Lower lobe of right lung (tissue), 2 donors: ENCODE data around the gene SH3RF3. TPM values are rescaled to one million over a fixed set of nuclear protein-coding genes. Genes with fewer than 3 reads are reported as not detected.

ENCODE experiments used
- ATAC-seq, 2 donors: fragments of 200-7000 bp; cut with Tn5 transposase; one replicate each; pipeline ENCODE4 v1.9.1; 2020 to 2022; ENCODE audit warnings: mild to moderate bottlenecking in 2 of 2, moderate library complexity in 2 of 2
- DNase-seq: peaks from one replicate; pipeline ENCODE4 v3.0.0-alpha.2; 2020
- H3K27ac ChIP-seq: fragments of 200-600 bp; one replicate; pipeline ENCODE4 v1.8.0; 2022
- H3K27me3 ChIP-seq: fragments of 200-600 bp; one replicate; pipeline ENCODE4 v1.8.0; 2022; ENCODE audit warnings: low read depth
- H3K36me3 ChIP-seq: fragments of 200-600 bp; one replicate; pipeline ENCODE4 v1.8.0; 2022; ENCODE audit warnings: mild to moderate bottlenecking
- H3K4me1 ChIP-seq: fragments of 200-600 bp; one replicate; pipeline ENCODE4 v1.8.0; 2022
- H3K4me3 ChIP-seq: fragments of 200-600 bp; one replicate; pipeline ENCODE4 v1.8.0; 2022; ENCODE audit warnings: mild to moderate bottlenecking
- H3K9me3 ChIP-seq: fragments of 200-600 bp; one replicate; pipeline ENCODE4 v1.8.0; 2022
- intact Hi-C: fragments of 100-400 bp; cut with DNase I; formaldehyde crosslinking; loops from one replicate; pipeline ENCODE4 v1.11.0; 2022
- total RNA-seq: library from RNA; stranded (reverse); fragmentation: NEBNext Ultra II Directional; extraction: Animal tissue kit (Norgen Biotek cat#: 25700); gene quantifications from one replicate; pipeline ENCODE4 v1.2.1, GENCODE V29; 2021
- TF ChIP-seq, protein P1 (sequence below): fragments of 200-600 bp; IDR thresholded peaks from one replicate; pipeline ENCODE4 v1.8.0; 2022; ENCODE audit warnings: antibody characterized with exemption, mild to moderate bottlenecking
- donor health status: DM: no; HTN: yes; CAD: no; lungs with severe emphysema.

Gene SH3RF3
- total RNA-seq, 1 donor from 2014 or later, result 5.7 TPM

DNA sequence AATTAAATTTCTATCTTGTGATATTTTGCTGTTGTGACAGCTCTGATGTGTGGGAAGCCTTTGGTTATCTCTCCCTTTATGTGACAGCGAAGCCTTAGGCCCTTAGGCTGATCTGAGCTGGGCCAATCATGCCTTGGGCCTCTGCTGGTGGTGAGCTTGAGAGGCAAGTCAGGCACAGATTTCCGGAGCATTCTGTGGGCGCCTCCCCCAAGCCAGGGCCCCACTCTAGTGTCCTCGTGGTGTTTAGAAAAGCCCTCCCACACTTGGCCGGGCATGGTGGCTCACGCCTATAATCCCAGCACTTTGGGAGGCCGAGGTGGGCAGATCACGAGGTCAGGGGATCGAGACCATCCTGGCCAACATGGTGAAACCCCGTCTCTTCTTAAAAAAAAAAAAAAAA lies 239.8 kb downstream of the SH3RF3 start:
- peaks cover 6% of the 10 kb centered on the region for H3K36me3 ChIP-seq
- ATAC-seq (no peak), DNase-seq (no peak)
- no peak overlapping the region for H3K4me3 ChIP-seq
- H3K9me3 ChIP-seq, result no peaks in the 10 kb centered on the region
- intact Hi-C loops, result no loop called here
- no peaks in the 10 kb centered on the region for H3K27me3 ChIP-seq
- H3K4me1 ChIP-seq, result no peaks in the 10 kb centered on the region
- TF ChIP-seq, protein P1, sequence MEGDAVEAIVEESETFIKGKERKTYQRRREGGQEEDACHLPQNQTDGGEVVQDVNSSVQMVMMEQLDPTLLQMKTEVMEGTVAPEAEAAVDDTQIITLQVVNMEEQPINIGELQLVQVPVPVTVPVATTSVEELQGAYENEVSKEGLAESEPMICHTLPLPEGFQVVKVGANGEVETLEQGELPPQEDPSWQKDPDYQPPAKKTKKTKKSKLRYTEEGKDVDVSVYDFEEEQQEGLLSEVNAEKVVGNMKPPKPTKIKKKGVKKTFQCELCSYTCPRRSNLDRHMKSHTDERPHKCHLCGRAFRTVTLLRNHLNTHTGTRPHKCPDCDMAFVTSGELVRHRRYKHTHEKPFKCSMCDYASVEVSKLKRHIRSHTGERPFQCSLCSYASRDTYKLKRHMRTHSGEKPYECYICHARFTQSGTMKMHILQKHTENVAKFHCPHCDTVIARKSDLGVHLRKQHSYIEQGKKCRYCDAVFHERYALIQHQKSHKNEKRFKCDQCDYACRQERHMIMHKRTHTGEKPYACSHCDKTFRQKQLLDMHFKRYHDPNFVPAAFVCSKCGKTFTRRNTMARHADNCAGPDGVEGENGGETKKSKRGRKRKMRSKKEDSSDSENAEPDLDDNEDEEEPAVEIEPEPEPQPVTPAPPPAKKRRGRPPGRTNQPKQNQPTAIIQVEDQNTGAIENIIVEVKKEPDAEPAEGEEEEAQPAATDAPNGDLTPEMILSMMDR, result no peak
- H3K27ac ChIP-seq, result no peak overlapping the region

DNA sequence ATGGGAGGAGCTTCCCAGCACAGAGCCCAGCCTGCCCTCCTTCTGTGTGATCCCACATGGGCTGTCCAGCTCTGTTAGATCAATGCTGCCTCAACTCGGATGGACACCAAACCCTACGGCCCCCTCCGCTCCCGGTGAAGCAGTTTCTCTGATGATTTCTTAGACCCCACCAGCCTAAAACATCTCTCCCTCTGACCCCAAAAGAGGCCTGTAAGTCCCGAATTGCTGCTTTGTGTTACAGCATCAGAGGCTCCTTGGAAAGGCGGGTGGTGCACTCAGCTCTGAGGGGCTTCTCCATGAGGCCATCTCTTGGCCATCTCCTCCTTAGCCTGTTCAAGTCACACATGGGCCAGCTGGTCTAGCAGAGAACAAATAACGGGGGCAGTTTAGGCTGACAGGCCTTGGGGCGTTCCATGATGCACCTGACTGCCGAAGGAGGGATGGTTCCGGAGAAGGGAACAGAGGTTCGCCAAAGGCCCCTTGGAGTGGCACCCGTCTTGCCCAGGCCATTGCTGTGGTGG lies 240.7 kb downstream of the SH3RF3 start:
- H3K4me1 ChIP-seq, result no peaks in the 10 kb centered on the region
- no peaks in the 10 kb centered on the region for H3K9me3 ChIP-seq
- no peak overlapping the region for H3K4me3 ChIP-seq
- peaks cover 6% of the 10 kb centered on the region for H3K36me3 ChIP-seq
- intact Hi-C loops, result no loop called here
- no peaks in the 10 kb centered on the region for H3K27me3 ChIP-seq
- DNase-seq, result no peak
- no peak for ATAC-seq
- TF ChIP-seq, protein P1, result no peak
- H3K27ac ChIP-seq, result no peak overlapping the region

DNA sequence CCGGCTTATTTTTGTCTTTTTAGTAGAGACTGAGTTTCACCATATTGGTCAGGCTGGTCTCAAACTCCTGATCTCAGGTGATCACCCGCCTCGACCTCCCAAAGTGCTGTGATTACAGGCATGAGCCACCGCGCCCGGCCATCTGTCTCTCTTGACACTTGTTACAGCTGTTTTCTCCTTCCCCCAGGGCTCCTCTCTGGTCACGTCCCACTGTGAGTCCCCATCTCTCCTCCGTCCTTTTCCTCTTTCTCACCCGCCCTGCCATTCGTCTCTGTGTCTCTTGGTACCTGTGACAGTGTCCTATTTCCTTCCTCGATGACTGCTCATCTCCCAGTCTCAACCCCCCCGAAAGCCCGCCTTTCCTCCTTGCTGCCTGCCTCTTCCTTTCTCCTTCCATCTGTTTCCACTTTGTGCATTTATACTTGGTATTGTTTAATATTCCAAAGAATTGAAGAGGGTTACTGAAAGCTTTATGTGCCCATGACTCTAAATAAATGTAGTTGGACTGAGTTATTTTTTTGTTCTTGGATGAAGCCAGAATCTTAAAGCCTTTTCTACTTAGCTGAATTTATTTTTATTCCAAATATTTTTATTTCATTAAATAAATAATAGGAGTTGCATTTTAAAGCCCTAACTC lies 241.5 kb downstream of the SH3RF3 start:
- no peak overlapping the region for H3K4me3 ChIP-seq
- DNase-seq (no peak), ATAC-seq (no peak)

DNA sequence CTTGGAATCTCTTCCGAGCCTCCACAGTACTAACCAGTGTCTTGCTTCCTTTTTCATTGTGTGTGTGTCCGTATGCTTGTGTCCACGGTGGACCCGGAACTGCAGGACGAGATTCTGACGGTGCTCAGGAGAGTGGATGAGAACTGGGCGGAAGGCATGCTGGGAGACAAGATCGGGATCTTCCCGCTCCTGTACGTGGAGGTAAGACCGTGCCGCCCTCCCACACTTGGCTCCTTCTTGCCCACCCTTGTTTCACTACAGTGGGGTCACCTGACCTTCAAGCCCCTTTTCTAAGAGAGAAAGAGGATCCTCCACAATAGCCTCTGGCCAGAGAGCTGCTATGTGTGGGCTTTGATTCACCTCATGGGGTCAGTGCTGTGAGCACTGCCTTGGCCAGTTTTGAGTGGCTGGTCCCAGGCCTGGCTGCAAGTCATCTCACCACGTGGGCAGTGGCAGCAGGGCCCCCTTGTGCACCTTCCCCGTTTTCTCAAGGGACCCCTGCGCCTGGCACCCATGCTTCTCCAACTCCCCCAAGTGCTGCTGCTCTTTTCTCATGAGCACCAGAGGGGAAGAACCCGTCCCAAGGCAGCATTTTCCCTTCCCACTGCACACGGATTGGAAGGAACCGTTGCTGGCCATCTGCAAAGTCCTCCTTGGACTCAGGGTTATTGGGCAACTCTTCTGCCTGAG lies 242.6 kb downstream of the SH3RF3 start:
- DNase-seq, result no peak
- no peak overlapping the region for H3K4me3 ChIP-seq
- intact Hi-C loops, result no loop called here
- H3K9me3 ChIP-seq, result no peaks in the 10 kb centered on the region
- peaks cover 9% of the 10 kb centered on the region for H3K4me1 ChIP-seq
- no peaks in the 10 kb centered on the region for H3K27me3 ChIP-seq
- TF ChIP-seq, protein P1, result no peak
- ATAC-seq, result no peak
- H3K27ac ChIP-seq, result no peak overlapping the region
- peaks cover 6% of the 10 kb centered on the region for H3K36me3 ChIP-seq

More for the DNA sequence above, 241.5 kb downstream of the SH3RF3 start:
- H3K4me1 ChIP-seq, result peaks cover 2% of the 10 kb centered on the region
- H3K36me3 ChIP-seq, result peaks cover 6% of the 10 kb centered on the region
- TF ChIP-seq, protein P1, result no peak
- H3K9me3 ChIP-seq, result no peaks in the 10 kb centered on the region
- intact Hi-C loops, result no loop called here
- no peaks in the 10 kb centered on the region for H3K27me3 ChIP-seq
- no peak overlapping the region for H3K27ac ChIP-seq

DNA sequence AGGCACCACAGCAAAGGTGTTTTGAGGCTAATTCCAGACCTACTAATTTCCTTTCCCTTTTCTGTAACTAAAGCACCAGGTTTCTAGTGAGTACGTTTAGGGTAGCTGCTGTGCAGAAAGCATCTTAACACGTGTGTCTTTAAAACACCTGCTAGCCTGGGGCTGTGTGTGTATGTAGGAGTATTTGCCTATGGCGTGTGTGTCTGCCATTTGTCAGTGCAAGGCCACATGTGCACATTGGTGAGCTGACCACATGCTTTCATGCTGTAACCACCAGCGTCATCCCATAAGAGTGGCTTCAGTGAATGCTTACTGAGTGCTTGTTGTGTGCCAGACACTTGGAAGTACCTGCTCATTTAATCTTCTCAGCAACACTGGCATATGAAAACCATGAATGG lies 243.2 kb downstream of the SH3RF3 start:
- no peak for ATAC-seq
- DNase-seq, result no peak
- TF ChIP-seq, protein P1, result no peak
- peaks cover 9% of the 10 kb centered on the region for H3K4me1 ChIP-seq
- H3K27ac ChIP-seq, result no peak overlapping the region
- H3K36me3 ChIP-seq, result peaks cover 6% of the 10 kb centered on the region
- no peaks in the 10 kb centered on the region for H3K9me3 ChIP-seq
- H3K4me3 ChIP-seq, result no peak overlapping the region
- intact Hi-C loops, result no loop called here
- H3K27me3 ChIP-seq, result no peaks in the 10 kb centered on the region
